ENCODE data around the gene ZNF23.
"Not testable (repeated sequence)": the region's sequence is repeated elsewhere in the genome, so short reads cannot be mapped to it uniquely, and the experiment has no call there.

The ZNF23 gene

DNA sequence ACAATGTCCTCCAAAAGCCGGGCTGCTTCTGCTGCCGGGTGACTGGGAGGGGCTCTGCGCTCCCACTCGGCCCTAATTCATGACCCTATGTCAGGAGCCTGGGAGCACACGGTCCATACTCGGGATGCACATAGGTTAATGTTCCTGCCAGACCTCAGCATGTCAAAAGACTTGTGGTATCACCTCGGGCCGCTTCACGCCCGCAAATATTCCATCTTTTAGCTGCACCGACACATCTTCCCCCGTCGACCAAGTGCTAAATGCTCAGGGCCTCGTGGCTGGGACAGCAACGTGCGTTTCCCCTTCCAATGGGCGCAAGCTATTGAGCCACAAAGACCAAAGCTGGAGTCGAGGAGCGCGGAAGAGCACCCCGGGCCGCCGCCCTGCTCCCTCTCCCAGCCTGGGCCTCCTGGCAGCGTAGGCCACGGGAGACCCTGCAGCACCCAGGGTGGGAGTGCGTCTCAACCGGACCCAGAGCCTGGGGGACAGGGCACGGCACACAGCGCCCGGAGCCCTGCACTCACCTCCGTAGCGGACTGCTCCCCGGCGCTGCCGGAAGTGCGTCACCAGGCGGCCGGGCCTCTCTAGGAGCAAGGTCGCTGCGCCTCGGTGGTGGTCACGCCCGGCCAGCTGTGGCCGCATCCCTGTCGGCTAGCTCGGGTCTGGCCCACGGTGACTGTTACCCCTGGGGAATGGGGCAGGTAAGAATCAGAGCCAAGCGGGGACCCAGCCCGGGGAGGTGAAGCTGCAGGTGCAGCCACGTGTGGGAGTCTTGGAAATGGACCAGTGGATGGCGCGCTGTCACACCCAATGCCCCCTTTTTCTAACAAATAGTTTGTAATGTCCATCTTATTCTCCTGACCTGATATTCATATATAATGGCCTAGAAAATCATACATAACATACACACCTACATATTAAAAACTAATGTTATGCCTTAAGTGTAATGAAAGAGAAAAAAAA is at the start of gene ZNF23:
TSS of gene ZNF23 (minus strand) at position 562 of the 963 bp plus-strand sequence. CDS start 5,451 bp downstream, outside the sequence.
- DNase-seq, result peak; percentile 72 to 77

GRCh38 chr16:71507061-71507460 is 45.0 kb upstream of the ZNF23 start:
- DNase-seq, result no peak

GRCh38 chr16:71504901-71505300 is 42.9 kb upstream of the ZNF23 start:
- no peak for DNase-seq

DNA sequence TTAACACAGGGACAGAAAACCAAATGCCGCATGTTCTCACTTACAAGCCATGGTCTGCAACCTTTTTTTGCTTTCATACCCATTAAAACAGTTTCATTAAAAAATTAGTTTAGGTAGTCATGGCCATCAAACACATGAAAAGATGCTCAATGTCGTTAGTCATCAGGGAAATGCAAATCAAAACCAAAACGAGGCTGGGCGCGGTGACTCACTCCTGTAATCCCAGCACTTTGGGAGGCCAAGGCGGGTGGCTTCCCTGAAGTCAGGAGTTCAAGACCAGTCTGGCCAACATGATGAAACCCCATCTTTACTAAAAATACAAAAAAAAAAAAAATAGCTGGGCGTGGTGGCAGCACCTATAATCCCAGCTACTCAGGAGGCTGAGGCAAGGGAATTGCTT is 42.0 kb upstream of the ZNF23 start:
- not testable (repeated sequence) for DNase-seq

GRCh38 chr16:71501547-71501946 is 39.5 kb upstream of the ZNF23 start:
- DNase-seq, result no peak

DNA sequence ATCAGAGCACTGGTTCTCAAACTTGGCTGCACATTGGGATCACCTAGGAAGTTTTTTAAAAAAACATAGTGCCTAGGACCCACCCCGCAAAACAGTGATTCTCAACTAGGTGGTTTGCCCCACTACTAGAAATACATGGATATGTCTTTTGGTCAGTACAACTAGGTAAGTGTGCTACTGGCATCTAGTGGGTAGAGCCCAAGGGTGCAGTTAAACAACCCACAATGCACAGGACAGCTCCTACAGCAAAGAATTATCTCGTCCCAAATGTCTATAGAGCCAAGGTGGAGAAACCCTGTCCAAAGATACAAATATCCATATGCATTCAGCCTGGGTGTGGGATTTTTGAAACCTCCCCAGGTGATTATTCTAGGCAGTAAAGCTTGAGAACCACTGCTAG is 38.9 kb upstream of the ZNF23 start:
- DNase-seq, result no peak

DNA sequence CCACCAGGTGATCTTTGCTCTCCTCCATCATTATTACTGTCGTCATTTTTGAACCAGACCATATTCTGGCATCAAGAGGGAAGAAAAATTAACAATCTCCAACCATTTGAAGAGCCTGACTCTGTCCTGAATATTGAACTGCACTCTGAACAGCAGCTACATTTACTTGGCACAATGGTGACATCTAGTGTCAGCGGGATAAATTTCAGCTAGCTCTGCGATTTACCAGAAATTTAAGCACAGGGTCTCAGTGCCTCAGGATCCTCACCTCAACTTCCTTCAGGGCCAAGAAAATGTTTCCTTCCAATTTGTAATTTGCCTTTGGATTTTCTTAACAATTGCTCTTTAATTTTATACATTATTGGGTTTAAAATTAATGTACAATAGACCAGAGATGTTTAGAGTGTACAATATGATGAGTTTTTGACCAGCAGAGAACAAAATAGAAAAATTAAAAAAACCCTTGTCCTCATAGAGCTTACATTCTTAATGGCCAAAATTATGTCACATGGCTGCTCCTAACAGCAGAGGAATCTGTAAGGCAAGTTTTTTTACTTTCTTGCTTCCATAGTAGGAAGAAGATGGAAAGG is 37.8 kb upstream of the ZNF23 start:
- peak; percentile 3 to 23 for DNase-seq

- DNase-seq, result no peak
These were observed 36.0 kb upstream of the ZNF23 start for GRCh38 chr16:71498031-71498430.

DNA sequence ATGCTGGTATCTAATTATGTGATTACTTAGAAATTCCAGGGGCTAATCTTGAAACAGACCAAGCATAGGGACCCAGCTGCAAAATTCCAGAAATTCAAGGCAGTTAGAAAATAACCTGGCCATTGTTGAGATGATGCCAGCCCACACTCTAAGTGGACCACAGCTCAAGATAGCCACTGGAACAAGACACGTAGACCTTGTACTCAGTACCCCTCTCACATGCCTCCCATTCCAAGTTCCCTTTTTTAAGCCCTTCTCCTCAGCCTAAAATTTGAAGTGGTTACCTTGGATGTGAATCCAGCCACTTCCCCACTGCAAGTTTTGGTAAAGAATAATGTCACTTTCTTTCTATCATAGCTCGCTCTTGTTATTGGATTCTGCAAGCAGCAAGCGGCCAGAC is 31.2 kb upstream of the ZNF23 start:
- DNase-seq, result no peak

GRCh38 chr16:71492786-71493185 is 30.7 kb upstream of the ZNF23 start:
- DNase-seq, result no peak

GRCh38 chr16:71491054-71491453 is 29.0 kb upstream of the ZNF23 start:
- DNase-seq, result no peak

DNA sequence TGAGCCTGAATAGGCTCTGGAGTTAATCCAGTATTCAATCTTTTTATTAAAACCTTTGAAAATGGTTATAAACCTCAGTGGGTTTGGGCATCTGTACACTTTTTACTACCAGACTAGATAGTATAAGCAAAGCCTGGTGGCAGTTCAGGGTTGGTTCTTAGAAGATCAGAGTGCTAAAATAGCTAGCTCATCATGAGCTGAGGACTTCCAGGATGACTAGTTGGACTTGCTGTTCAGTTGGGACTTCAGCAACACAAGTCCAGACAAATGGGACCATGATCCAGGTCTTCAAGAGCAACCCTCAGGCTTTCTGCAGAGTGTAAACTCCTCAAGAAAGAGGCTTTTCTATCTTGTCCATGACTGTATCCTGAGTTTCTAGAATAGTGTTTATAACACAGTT is 28.3 kb upstream of the ZNF23 start:
- no peak for DNase-seq

DNA sequence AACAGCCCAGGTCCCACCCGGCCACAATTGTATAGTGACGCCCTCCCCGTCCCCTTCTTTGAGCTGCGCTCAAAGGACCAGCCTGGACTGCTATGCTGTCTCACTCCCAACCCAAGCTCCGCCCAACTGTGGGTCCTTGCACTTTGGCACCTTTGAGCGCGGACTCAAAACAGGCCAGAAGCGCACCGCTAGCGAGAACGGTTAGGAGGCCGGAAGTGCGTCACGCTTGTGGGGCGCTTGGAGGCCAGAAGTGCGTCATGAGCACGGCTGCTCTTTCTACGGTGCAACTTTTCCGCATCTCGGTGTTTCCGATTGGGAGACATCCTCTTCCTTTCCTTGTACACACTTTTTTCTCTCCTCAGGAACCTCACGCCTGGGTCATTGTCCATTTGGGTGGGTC is 27.1 kb upstream of the ZNF23 start, which contains the start of gene ZNF19:
TSS of gene ZNF19 (minus strand) at position 203 of the 400 bp plus-strand sequence. CDS start 7,210 bp downstream, outside the sequence.
- no peak for DNase-seq

DNA sequence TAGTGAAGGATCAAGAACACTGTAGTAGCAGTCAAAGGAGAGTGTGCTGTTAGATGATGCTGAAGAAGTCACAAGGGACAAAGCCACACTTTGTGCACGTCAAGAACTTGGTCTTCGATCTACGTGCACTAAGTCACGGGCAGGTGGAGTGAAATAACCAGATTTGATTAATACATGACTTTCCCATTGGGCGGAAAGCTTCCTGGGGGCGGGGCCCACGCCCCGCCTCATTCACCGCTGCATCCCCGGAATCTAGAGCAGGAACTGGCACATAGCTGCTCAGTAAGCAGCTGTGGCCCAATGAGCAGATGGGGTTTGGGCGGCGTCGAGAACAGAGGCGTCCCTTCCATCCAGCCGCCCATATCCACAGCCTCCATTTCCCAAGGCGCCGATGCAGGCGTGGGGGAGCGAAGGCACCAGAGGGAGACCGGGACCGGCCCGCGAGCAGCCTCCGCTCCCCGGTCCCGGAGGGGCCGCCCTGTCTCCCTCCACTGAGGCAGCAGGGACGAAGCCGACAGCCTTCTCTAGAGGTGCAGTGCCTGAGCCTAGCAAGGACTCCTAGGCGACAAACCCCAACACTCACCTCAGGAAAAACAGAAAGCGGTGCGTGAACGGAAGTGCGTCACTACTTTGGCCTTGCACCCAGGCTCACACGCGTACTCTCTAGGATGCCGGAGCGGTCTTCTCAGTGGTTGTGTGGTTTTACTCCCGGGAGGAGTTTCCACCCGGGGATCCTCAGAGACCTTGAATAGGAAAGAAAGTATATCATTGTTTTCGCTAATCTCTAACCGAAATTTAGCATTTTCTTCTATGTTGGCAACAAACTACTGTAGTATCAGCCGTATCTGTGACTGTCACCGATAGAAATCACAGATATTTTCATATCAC is 22.2 kb upstream of the ZNF23 start:
- DNase-seq, result peak; percentile 61 to 79

DNA sequence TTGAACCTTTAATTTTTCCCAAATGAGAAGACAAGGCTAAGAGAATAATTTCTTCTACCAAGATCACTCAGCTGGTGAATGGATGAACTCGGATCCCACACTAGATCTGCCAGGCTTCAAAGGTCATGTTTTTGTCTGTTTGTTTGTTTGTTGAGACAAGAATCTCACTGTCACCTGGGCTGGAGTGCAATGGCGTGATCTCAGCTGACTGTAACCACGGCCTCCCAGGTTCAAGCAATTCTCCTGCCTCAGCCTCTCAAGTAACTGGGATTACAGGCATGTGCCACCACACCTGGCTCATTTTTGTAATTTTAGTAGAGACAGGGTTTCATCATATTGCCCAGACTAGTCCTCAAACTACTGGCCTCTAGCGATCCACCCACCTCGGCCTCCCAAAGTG is 20.5 kb upstream of the ZNF23 start:
- DNase-seq, result no peak

- no peak for DNase-seq
These were observed 18.9 kb upstream of the ZNF23 start for GRCh38 chr16:71480956-71481355.

DNA sequence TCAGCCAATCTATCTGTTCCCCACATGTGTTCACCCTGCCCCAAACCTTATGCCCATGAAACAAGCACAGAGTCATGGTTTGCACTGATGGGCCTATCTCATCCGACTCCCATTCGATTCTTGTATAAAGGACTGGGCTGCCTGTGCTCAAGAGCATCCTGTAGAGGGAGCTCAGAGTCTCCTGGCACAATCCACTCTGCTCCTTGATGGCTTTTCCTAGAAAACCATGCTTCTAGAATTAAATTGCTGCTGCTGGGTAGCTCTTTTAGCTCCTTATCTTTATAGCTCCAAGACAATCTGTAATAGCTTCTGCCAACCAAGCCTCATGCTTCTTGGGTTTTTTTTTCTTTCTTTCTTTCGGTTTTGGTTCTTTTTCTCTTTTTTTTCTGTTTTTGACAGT is 17.4 kb upstream of the ZNF23 start:
- no peak for DNase-seq

DNA sequence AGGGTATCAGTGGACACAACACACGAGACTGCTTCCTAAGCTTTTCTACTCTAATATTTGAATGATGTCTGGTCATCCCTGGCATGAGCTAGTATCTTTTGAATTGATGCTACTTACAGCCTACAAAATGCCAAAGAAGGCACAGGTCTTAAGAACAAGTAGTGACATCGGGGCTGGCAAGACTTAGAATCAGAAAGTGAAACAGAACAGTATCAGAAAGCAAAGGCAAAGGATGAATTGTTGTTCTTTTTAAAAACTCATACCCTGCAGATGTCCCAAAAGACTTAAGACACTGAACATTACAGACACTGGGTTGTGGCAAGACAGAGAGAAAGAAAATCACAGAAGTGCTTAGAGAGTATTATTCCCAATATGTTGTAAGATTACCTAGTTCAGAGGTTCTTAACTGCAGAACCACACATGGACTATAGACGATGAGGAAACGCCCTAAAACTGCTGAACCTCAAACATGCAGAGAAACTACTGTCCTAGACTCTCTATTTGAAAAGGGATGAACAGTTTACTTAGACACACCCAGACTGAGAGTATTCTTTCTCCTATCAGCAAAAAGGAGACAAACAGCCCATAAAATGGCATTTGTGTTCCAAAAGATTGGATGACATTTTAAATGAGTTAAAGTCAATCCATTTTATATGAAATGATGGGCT is 14.5 kb upstream of the ZNF23 start:
- DNase-seq, result no peak

- DNase-seq, result no peak
These were observed 12.8 kb upstream of the ZNF23 start for GRCh38 chr16:71474864-71475263.

DNA sequence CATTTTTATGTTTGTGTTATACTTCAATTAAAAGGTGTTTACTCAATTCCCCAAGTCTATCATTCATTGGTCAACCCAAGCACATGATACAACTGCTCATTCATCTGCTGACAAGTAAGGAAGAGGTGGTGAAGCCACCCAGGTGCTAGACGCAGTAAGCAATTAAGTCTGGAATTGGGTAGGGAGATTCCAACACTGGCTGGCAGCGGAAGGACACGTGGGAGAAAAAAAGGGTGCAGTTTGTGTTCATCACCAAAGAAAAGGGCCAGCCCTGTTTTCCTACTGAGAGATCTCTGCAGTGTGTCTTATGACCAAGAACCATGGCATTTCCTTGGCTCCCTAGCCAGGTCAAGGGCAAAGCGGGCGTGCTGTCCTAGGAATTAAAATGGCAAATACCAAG is 11.8 kb upstream of the ZNF23 start:
- no peak for DNase-seq

DNA sequence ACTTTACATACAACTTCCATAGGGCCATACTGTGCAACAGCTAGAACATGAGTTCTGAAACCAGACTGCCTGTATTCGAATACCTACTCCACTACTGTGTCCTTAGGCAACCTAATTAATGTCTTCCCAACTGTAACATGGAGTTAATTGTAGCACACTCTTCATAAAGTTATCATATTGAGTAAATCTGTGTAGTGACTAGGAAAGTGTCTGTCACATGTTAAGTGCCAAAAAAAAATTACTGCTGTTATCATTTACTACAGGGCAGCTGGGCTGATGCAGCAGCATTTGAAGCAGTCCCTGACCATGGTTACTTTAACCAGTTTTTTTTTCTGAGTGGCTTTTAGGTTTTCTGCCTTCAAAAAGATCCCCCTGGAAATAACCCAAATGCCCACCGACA is 10.9 kb upstream of the ZNF23 start:
- no peak for DNase-seq

DNA sequence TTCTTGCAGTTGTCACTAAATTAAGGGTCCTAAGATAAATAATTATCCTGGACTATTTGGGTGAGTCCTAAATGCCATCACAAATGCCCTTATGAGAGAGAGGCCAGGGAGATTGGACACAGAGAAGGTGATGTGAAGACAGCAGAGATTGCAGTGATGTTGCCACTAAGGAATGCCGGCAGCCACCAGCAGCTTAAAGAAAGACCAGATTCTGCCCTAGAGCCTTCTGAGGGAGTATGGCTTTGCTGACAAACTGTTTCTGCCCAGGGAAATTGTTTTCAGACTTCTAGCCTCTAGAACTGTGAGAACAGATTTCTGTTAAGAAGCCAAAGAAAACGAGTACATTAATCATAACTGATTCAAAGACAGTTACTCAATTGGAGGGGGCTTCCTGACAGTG is 10.0 kb upstream of the ZNF23 start:
- no peak for DNase-seq

GRCh38 chr16:71467810-71468209 is 5.8 kb upstream of the ZNF23 start:
- peak in 1 of 2 experiments; percentile 27 for DNase-seq

Data from stimulated activated CD4-positive, alpha-beta T cell treated with anti-CD3 and anti-CD28 coated beads, Interleukin-4, amount 100 ng/mL, for 4 hours (primary cell).